ENCODE measurements around the gene PON3. TPM values are rescaled to one million over a fixed set of nuclear protein-coding genes. Genes with fewer than 3 reads are reported as not detected.

Gene PON3
- total and polyA plus RNA-seq, 2 donors from 2014 or later, result 1.6 to 1.9 TPM

DNA sequence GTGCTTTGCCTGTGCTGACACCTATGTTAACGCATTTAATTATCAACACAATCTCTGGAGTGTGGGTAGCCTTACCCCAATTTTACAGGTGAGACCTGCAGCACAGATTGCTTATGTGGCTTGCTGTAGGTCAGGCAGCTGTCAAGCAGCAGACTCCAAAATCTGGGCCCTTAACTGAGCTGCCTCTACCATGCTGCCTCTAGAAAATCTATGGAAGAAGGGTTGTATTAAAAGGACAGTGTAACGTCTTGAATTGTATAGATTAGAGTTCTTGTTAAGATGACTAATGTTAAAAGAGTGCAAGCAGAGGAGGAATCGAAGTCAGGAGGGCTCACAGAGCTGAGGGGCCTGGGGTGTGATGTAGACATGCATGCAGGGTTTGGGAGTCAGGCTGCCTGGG is 1.2 kb upstream of the PON3 start:
- H3K27ac ChIP-seq (ENCODE audit: low read depth in 2 of 2, low read length in 2 of 2), result no peak overlapping the region
- intact Hi-C loops (cut with DNase I), result no loop called here

GRCh38 chr7:95395755-95396135 is 430 bp downstream of the PON3 start:
- Histone ChIP-seq H3K4me3 (ENCODE audit: low read length in 3 of 3) (peak overlapping the region in 1 of 3 donors; percentile 53), H3K9me3 (ENCODE audit: control insufficient read depth in 2 of 3, insufficient read depth in 1 of 3, low read length in 3 of 3) (no peaks in the 10 kb centered on the region), H3K27me3 (ENCODE audit: control insufficient read depth, insufficient read depth, low read length) (no peaks in the 10 kb centered on the region), H3K4me1 (ENCODE audit: control insufficient read depth in 2 of 3, insufficient read depth in 2 of 3, low read depth in 1 of 3, low read length in 3 of 3) (no peaks in the 10 kb centered on the region), H3K27ac (ENCODE audit: low read depth in 2 of 2, low read length in 2 of 2) (no peak overlapping the region), H3K9ac (ENCODE audit: low read length in 3 of 3) (no peak overlapping the region), H3K36me3 (ENCODE audit: control insufficient read depth in 2 of 3, insufficient read depth in 3 of 3, low read length in 3 of 3) (no peaks in the 10 kb centered on the region)
- intact Hi-C loops (cut with DNase I), result no loop called here
- DNase-seq (no peak), FAIRE-seq (no peak)
- no peak for TF ChIP-seq CTCF (IDR thresholded peaks at IDR 0.05; ENCODE audit: borderline replicate concordance, extremely low read depth, insufficient read depth)

More for the DNA sequence above, 1.2 kb upstream of the PON3 start:
- H3K9ac ChIP-seq (ENCODE audit: low read length in 3 of 3), result no peak overlapping the region
- no peaks in the 10 kb centered on the region for H3K27me3 ChIP-seq (ENCODE audit: control insufficient read depth, insufficient read depth, low read length)
- H3K4me3 ChIP-seq (ENCODE audit: low read length in 3 of 3), result peak overlapping the region in 1 of 3 donors; percentile 53
- no peaks in the 10 kb centered on the region for H3K4me1 ChIP-seq (ENCODE audit: control insufficient read depth in 2 of 3, insufficient read depth in 2 of 3, low read depth in 1 of 3, low read length in 3 of 3)
- TF ChIP-seq CTCF (IDR thresholded peaks at IDR 0.05; ENCODE audit: borderline replicate concordance, extremely low read depth, insufficient read depth), result no peak
- H3K36me3 ChIP-seq (ENCODE audit: control insufficient read depth in 2 of 3, insufficient read depth in 3 of 3, low read length in 3 of 3), result no peaks in the 10 kb centered on the region
- DNase-seq (no peak), FAIRE-seq (no peak)
- no peaks in the 10 kb centered on the region for H3K9me3 ChIP-seq (ENCODE audit: control insufficient read depth in 2 of 3, insufficient read depth in 1 of 3, low read length in 3 of 3)

- Histone ChIP-seq H3K27ac (ENCODE audit: low read depth in 2 of 2, low read length in 2 of 2) (no peak overlapping the region), H3K36me3 (ENCODE audit: control insufficient read depth in 2 of 3, insufficient read depth in 3 of 3, low read length in 3 of 3) (no peaks in the 10 kb centered on the region), H3K9ac (ENCODE audit: low read length in 3 of 3) (no peak overlapping the region), H3K9me3 (ENCODE audit: control insufficient read depth in 2 of 3, insufficient read depth in 1 of 3, low read length in 3 of 3) (no peaks in the 10 kb centered on the region), H3K4me3 (ENCODE audit: low read length in 3 of 3) (no peak overlapping the region), H3K27me3 (ENCODE audit: control insufficient read depth, insufficient read depth, low read length) (no peaks in the 10 kb centered on the region), H3K4me1 (ENCODE audit: control insufficient read depth in 2 of 3, insufficient read depth in 2 of 3, low read depth in 1 of 3, low read length in 3 of 3) (no peaks in the 10 kb centered on the region)
- intact Hi-C loops (cut with DNase I), result no loop called here
- no peak for TF ChIP-seq CTCF (IDR thresholded peaks at IDR 0.05; ENCODE audit: borderline replicate concordance, extremely low read depth, insufficient read depth)
- FAIRE-seq (no peak), DNase-seq (no peak)
Measured at GRCh38 chr7:95394370-95394769, 1.8 kb downstream of the PON3 start.

GRCh38 chr7:95391761-95392160 is 4.4 kb downstream of the PON3 start:
- DNase-seq, result no peak
- intact Hi-C loops (cut with DNase I), result no loop called here
- no peaks in the 10 kb centered on the region for H3K27me3 ChIP-seq (ENCODE audit: control insufficient read depth, insufficient read depth, low read length)

More at GRCh38 chr7:95391761-95392160, 4.4 kb downstream of the PON3 start:
- no peak for TF ChIP-seq CTCF (IDR thresholded peaks at IDR 0.05; ENCODE audit: borderline replicate concordance, extremely low read depth, insufficient read depth)
- Histone ChIP-seq H3K36me3 (ENCODE audit: control insufficient read depth in 2 of 3, insufficient read depth in 3 of 3, low read length in 3 of 3) (no peaks in the 10 kb centered on the region), H3K4me1 (ENCODE audit: control insufficient read depth in 2 of 3, insufficient read depth in 2 of 3, low read depth in 1 of 3, low read length in 3 of 3) (no peaks in the 10 kb centered on the region), H3K4me3 (ENCODE audit: low read length in 3 of 3) (no peak overlapping the region), H3K9ac (ENCODE audit: low read length in 3 of 3) (no peak overlapping the region), H3K27ac (ENCODE audit: low read depth in 2 of 2, low read length in 2 of 2) (no peak overlapping the region), H3K9me3 (ENCODE audit: control insufficient read depth in 2 of 3, insufficient read depth in 1 of 3, low read length in 3 of 3) (no peaks in the 10 kb centered on the region)
- no peak for FAIRE-seq
